ENCODE results near the gene CLBA1.

The CLBA1 gene

DNA sequence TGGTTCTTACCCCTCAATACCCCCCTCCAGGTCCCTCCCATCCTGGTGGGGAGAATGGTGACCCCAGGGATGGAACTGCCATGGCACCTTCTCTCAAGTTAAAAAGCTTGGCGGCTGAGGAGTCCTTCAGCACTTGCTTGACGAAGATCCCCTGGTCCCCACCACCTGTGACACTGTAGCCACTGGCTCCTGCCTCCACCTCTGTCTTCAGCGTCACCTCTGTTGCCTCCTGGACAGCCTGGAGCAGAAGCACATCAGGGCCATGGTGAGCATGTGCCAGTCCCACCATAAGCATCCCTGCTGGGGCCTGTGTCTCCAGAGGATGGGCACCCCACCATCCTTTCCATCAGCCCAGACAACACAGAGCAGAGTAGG, 30.2 kb upstream of the CLBA1 start:
- no peak overlapping the region for H3K4me3 Mint-ChIP-seq
- TF ChIP-seq, protein P1, sequence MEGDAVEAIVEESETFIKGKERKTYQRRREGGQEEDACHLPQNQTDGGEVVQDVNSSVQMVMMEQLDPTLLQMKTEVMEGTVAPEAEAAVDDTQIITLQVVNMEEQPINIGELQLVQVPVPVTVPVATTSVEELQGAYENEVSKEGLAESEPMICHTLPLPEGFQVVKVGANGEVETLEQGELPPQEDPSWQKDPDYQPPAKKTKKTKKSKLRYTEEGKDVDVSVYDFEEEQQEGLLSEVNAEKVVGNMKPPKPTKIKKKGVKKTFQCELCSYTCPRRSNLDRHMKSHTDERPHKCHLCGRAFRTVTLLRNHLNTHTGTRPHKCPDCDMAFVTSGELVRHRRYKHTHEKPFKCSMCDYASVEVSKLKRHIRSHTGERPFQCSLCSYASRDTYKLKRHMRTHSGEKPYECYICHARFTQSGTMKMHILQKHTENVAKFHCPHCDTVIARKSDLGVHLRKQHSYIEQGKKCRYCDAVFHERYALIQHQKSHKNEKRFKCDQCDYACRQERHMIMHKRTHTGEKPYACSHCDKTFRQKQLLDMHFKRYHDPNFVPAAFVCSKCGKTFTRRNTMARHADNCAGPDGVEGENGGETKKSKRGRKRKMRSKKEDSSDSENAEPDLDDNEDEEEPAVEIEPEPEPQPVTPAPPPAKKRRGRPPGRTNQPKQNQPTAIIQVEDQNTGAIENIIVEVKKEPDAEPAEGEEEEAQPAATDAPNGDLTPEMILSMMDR (IDR thresholded peaks at IDR 0.05; ENCODE audit: unreplicated experiment in 3 of 3): no peak
- peaks cover 2% of the 10 kb centered on the region for H3K9me3 Mint-ChIP-seq
- H3K36me3 Mint-ChIP-seq (ENCODE audit: low read depth): no peaks in the 10 kb centered on the region
- no peak overlapping the region for H3K27ac Mint-ChIP-seq
- no peaks in the 10 kb centered on the region for H3K4me1 Mint-ChIP-seq
- peaks cover 16% of the 10 kb centered on the region for H3K27me3 Mint-ChIP-seq (ENCODE audit: low read depth)

DNA sequence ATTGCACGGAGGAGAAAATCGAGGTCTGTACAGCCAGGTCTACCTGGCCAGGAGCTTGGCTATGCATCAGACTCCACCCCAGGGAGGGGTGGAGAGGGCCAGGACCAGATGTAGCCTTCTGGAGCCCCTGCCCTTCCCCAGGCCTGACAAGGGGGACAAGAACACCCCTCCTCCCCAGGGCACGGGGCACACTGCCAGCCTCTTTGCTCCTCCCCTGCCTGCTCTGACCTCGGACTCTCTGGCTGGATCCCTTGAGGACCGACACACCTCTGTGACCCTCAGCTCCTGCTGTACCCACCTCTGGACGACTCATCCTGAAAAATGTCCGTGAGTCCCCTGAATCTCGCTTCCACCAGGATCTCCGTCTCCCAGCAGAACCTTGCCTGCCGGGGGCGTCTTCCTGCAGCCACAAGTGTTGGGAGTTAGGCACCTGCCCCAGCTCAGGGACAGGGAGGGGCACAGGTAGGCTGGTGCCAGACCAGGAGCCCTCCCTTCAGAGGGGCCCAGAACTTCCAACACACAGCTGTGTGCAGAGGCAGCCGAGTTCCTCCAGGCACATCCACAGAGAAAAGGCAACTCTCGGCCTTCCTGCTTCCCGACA, 29.2 kb upstream of the CLBA1 start:
- H3K27ac Mint-ChIP-seq: no peak overlapping the region
- no peaks in the 10 kb centered on the region for H3K36me3 Mint-ChIP-seq (ENCODE audit: low read depth)
- H3K4me3 Mint-ChIP-seq: no peak overlapping the region
- H3K9me3 Mint-ChIP-seq: peaks cover 2% of the 10 kb centered on the region
- H3K4me1 Mint-ChIP-seq: no peaks in the 10 kb centered on the region
- H3K27me3 Mint-ChIP-seq (ENCODE audit: low read depth): peaks cover 16% of the 10 kb centered on the region
- TF ChIP-seq, protein P1 (IDR thresholded peaks at IDR 0.05; ENCODE audit: unreplicated experiment in 3 of 3): no peak

DNA sequence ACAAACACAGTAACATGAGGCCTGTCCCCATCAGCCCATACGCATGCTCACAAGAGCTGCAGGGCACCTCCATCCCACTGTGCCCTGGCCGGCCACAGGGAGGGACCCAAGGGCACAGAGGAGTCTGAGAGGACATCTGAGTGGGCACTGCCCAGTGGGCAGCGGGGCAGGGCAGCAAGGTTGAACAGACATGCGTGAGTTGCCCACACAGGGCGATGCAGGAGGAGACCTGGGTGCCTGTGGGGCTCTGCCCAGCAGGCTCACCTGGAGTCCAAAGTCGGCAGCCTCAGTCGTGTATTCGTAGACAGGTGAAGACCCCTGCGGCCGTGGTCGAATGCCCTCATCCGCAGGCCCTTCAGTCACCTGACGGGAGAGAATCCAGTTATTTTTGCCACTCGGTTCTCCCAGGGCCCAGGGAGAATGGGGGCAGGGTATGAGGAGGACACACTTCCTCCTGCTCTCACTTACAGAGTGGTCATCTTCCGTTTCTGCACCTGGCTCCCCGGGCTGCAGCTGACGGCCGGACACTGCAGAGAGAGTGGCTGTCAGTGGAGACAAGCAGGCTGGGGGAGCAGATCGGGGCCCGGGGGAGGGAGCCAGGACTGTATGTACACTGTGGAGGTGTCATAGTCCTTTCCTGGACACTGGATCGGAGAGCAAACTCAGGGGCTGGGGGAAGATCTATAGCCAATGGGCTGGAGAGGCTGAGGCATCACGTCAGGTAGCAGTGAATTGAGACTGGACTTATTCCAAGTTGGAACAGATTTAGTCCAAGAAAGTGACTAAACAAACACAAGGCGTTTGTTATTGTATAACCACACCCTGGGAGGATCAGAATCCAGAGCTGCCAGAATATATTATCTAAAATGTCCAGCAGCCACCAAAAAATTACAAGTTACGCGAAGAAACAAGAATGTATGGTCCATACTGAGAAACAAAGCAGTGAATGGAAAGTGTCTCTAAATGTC, 28.2 kb upstream of the CLBA1 start:
- Mint-ChIP-seq H3K27ac (no peak overlapping the region), H3K4me3 (no peak overlapping the region), H3K36me3 (ENCODE audit: low read depth) (no peaks in the 10 kb centered on the region), H3K4me1 (no peaks in the 10 kb centered on the region), H3K9me3 (peaks cover 2% of the 10 kb centered on the region), H3K27me3 (ENCODE audit: low read depth) (peaks cover 16% of the 10 kb centered on the region)
- TF ChIP-seq, protein P1 (IDR thresholded peaks at IDR 0.05; ENCODE audit: unreplicated experiment in 3 of 3): no peak

DNA sequence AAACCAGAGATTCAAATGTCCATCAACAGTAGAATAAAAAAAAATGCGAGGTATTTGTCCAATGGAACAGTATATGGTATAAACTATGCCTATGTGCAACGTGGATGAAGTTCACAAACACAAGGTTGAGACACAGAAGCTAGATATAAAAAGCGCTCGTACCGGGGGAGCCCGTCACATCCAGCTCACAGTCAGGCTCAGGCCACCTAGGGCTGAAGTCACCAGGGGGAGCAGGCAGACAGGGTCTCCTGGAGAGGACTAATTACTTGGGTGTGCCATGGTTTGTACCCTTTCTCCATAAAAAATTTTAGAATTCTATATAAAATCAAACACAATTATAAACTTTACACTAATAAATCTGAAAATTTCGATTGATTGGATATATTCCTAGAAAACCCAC, 21.0 kb upstream of the CLBA1 start:
- Mint-ChIP-seq H3K36me3 (ENCODE audit: low read depth) (no peaks in the 10 kb centered on the region), H3K27ac (no peak overlapping the region), H3K4me3 (no peak overlapping the region), H3K9me3 (no peaks in the 10 kb centered on the region), H3K4me1 (peaks cover 7% of the 10 kb centered on the region), H3K27me3 (ENCODE audit: low read depth) (no peaks in the 10 kb centered on the region)
- TF ChIP-seq, protein P1 (IDR thresholded peaks at IDR 0.05; ENCODE audit: unreplicated experiment in 3 of 3): no peak

DNA sequence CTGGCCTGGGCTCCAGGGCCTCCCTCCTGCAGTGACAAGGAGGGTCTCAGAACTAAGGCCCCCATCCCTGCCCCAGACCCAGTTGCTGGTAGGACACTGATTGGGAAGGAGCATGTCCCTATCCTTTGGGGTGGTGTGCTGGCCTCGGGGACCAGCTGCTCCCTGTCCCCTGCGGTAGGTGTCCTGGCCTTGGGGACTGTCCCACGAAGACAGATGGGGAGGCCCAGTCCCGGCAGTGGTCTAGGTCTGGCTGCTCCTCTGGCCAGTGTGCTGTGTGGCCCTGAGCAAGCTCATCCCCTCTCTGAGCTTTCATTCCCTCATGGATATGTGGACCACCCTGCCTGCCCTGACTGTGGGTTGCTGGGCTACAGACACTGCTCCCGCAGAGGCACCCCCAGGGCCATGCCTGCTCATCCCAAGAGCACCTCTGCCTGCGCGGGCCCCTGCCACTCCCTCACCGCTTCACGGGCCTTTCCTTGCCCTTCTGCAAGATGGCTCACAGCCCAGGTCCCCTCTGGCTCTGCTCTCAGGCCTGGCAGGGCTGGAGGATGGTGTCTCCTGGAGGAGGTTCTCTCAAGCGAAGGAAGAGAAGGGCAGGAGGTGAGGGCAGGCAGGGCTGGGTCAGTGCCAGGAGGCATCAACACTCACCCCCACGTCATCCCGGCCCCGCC, 19.9 kb upstream of the CLBA1 start:
- Mint-ChIP-seq H3K27me3 (ENCODE audit: low read depth) (no peaks in the 10 kb centered on the region), H3K4me3 (no peak overlapping the region), H3K4me1 (peaks cover 7% of the 10 kb centered on the region), H3K36me3 (ENCODE audit: low read depth) (no peaks in the 10 kb centered on the region), H3K9me3 (no peaks in the 10 kb centered on the region), H3K27ac (no peak overlapping the region)
- TF ChIP-seq, protein P1 (IDR thresholded peaks at IDR 0.05; ENCODE audit: unreplicated experiment in 3 of 3): no peak
